ENCODE measurements around the gene SFSWAP.

GRCh38 chr12:131836193-131836592 lies 125.3 kb downstream of the SFSWAP start:
- TF ChIP-seq CTCF (IDR thresholded peaks at IDR 0.05; ENCODE audit: low read depth, low read length, poor library complexity, severe bottlenecking) (peak; percentile 50), EZH2phosphoT487 (IDR thresholded peaks at IDR 0.05; ENCODE audit: borderline replicate concordance, low read length) (no peak)
